NCI-H345 treated with DMSO at 0.1 percent for 48 hours (cell line): Measurements from ENCODE around the gene OR51G2.

ENCODE experiments used
- DNase-seq: peaks from one replicate; lab custom pipeline; 2025; ENCODE audit not compliant: unreplicated experiment; lab: John Stamatoyannopoulos, UW

The OR51G2 gene

DNA sequence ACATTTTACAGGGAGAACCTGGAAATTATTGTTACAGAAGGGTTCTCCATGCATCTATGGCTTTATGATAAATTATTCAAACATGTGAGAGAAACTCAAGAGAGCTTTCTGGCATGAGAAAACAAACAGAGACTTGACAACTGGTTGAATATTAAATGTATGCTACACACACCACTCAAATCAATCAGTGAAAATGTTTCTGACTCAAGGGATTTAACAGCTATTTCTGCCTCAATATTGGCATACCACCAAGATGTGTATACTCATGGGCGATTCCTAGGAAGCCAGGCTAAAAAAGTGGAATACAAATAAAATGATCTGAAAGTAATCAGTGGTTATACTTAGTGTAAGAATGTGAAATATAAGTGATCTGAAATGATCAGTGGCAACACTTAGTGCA lies 53.3 kb downstream of the OR51G2 start:
- DNase-seq: peak; percentile 62

DNA sequence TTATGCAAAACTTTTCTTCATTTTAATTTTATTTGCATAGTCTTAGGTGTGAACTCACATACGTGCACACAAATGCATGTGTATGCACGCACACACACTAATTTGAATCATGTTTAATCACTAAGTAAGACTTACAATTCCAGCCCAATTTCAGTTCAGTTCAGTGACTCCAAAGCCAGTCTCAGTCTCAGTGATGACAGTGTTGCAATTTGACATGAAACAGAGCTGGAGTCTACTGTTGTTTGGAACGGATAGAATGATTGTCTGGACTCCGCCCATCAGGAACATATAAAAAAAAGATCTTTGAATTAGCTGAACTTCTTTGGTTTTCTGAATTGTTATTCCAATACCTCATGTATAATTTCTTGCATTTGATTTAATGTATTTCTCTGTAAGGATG lies 55.3 kb downstream of the OR51G2 start:
- no peak for DNase-seq
